Upper lobe of right lung (tissue), 1 donor: ENCODE data around the gene CGAS. TPM values are rescaled to one million over a fixed set of nuclear protein-coding genes. Genes with fewer than 3 reads are reported as not detected.

Source experiments
- ATAC-seq: fragments of 200-7000 bp; cut with Tn5 transposase; one replicate; pipeline ENCODE4 v1.9.1; 2020; ENCODE audit warnings: mild to moderate bottlenecking, moderate library complexity
- DNase-seq: peaks from one replicate; pipeline ENCODE4 v3.0.0-alpha.2; 2020
- H3K27ac ChIP-seq: fragments of 200-600 bp; one replicate; pipeline ENCODE4 v1.8.0; 2022
- H3K27me3 ChIP-seq: fragments of 200-600 bp; one replicate; pipeline ENCODE4 v1.8.0; 2022; ENCODE audit warnings: mild to moderate bottlenecking
- H3K36me3 ChIP-seq: fragments of 200-600 bp; one replicate; pipeline ENCODE4 v1.8.0; 2022
- H3K4me1 ChIP-seq: fragments of 200-600 bp; one replicate; pipeline ENCODE4 v1.8.0; 2022
- H3K4me3 ChIP-seq: fragments of 200-600 bp; one replicate; pipeline ENCODE4 v1.8.0; 2022; ENCODE audit warnings: mild to moderate bottlenecking
- H3K9me3 ChIP-seq: fragments of 200-600 bp; one replicate; pipeline ENCODE4 v1.8.0; 2022
- CTCF ChIP-seq: fragments of 200-600 bp; IDR thresholded peaks from one replicate; pipeline ENCODE4 v1.8.0; 2022; ENCODE audit warnings: antibody characterized with exemption
- intact Hi-C: fragments of 100-400 bp; cut with DNase I; formaldehyde crosslinking; loops from one replicate; pipeline ENCODE4 v1.11.0; 2022
- total RNA-seq: library from RNA; stranded (reverse); fragmentation: NEBNext Ultra II Directional; extraction: Animal tissue kit (Norgen Biotek cat#: 25700); gene quantifications from one replicate; pipeline ENCODE4 v1.2.1, GENCODE V29; 2021
- donor health status: DM: no; HTN: yes; CAD: no; lungs with severe emphysema.

CGAS gene
- total RNA-seq, 1 donor from 2014 or later, result 5.9 TPM

GRCh38 chr6:73481969-73482368 is 29.9 kb upstream of the CGAS start:
- Histone ChIP-seq H3K4me3 (no peak overlapping the region), H3K27me3 (no peaks in the 10 kb centered on the region), H3K4me1 (no peaks in the 10 kb centered on the region), H3K36me3 (peaks cover 94% of the 10 kb centered on the region), H3K27ac (no peak overlapping the region), H3K9me3 (no peaks in the 10 kb centered on the region)
- no peak for TF ChIP-seq CTCF
- intact Hi-C loops, result no loop called here
- ATAC-seq, result no peak
- DNase-seq, result no peak

GRCh38 chr6:73477407-73477806 is 25.3 kb upstream of the CGAS start:
- no peak for DNase-seq
- Histone ChIP-seq H3K4me1 (no peaks in the 10 kb centered on the region), H3K4me3 (no peak overlapping the region), H3K36me3 (peaks cover 90% of the 10 kb centered on the region), H3K27ac (no peak overlapping the region), H3K9me3 (no peaks in the 10 kb centered on the region), H3K27me3 (no peaks in the 10 kb centered on the region)
- intact Hi-C loops, result no loop called here
- no peak for ATAC-seq
- TF ChIP-seq CTCF, result no peak

GRCh38 chr6:73476723-73477122 is 24.6 kb upstream of the CGAS start:
- peaks cover 90% of the 10 kb centered on the region for H3K36me3 ChIP-seq
- no peak for TF ChIP-seq CTCF
- H3K27me3 ChIP-seq, result no peaks in the 10 kb centered on the region
- no peaks in the 10 kb centered on the region for H3K9me3 ChIP-seq
- H3K4me1 ChIP-seq, result no peaks in the 10 kb centered on the region
- ATAC-seq, result no peak
- no peak overlapping the region for H3K27ac ChIP-seq
- no peak overlapping the region for H3K4me3 ChIP-seq
- intact Hi-C loops, result no loop called here
- DNase-seq, result no peak

GRCh38 chr6:73471686-73472290 is 19.7 kb upstream of the CGAS start:
- intact Hi-C loops, result no loop called here
- DNase-seq (no peak), ATAC-seq (no peak)
- H3K9me3 ChIP-seq, result no peaks in the 10 kb centered on the region
- no peak overlapping the region for H3K27ac ChIP-seq
- H3K36me3 ChIP-seq, result peaks cover 95% of the 10 kb centered on the region
- H3K4me3 ChIP-seq, result no peak overlapping the region
- no peaks in the 10 kb centered on the region for H3K27me3 ChIP-seq
- no peak for TF ChIP-seq CTCF
- no peaks in the 10 kb centered on the region for H3K4me1 ChIP-seq

DNA sequence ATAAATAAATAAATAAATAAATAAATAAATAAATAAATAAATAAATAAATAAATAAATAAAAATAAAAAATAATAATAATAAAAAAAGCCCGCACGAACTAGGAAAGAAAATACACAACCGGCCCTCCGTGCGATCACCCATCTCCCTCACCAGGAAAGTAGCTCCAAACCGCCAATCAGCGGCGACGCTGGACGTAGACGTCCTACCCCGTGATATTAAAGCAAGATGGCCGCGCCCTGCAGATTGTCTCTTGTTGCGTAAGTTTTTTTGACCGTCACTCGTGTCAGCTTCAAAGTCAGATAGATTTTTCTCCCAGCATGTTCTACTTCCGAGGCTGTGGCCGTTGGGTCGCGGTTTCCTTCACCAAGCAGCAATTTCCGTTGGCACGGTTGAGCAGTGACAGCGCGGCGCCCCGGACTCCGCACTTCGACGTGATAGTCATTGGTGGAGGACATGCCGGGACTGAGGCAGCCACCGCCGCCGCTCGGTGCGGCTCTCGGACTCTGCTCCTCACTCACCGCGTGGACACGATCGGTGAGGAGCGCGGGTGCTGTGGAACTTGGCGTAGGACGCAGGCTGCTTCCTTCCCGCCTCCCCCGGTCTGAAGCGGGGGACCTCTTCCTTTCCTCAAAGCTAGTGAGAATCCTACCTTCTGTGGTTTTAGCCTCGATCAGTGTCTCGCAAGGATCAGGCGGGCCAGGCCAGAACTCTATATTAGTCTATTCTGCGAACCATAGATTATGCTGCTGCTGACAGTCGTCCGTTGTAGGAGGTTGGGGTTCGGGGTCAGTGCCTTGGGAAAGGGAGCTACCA is 9.6 kb upstream of the CGAS start, which contains the start of gene MTO1:
TSS of gene MTO1 (plus strand) at position 201 of the 814 bp plus-strand sequence. CDS start at position 319, 118 bp downstream.
- TF ChIP-seq CTCF, result no peak
- peaks cover 20% of the 10 kb centered on the region for H3K4me1 ChIP-seq
- intact Hi-C loops, result no loop called here
- DNase-seq, result peak; percentile 94
- no peaks in the 10 kb centered on the region for H3K27me3 ChIP-seq
- H3K9me3 ChIP-seq, result no peaks in the 10 kb centered on the region
- H3K36me3 ChIP-seq, result peaks cover 20% of the 10 kb centered on the region
- peak within 1 kb of the TSS; percentile 96 for H3K27ac ChIP-seq
- H3K4me3 ChIP-seq, result peak within 1 kb of the TSS; percentile 99
- peak; percentile 98 for ATAC-seq
